Common myeloid progenitor, CD34-positive (primary cell): ENCODE measurements around the gene GRAMD1B.

Experiments used
- CTCF ChIA-PET: fragments of 350-600 bp; sonication (Branson Sonifier 250); formaldehyde crosslinking; loops from one replicate; lab custom pipeline; 2021; ENCODE audit warnings: antibody characterized with exemption; lab: Charles Lee
- POLR2A ChIA-PET: fragments of 350-600 bp; sonication (Branson Sonifier 250); formaldehyde crosslinking; loops from one replicate; lab custom pipeline; 2021; ENCODE audit warnings: antibody characterized with exemption; lab: Charles Lee
- DNase-seq, 3 donors: peaks; one replicate each; pipeline versions ENCODE4 v3.0.0 to v3.0.0-alpha.2; 2013
- H3K27ac ChIP-seq, 2 experiments: 1 replicate in 1 of 2; 2 replicates in 1 of 2; pipeline ENCODE4 v1.7.0; 2013; ENCODE audit warnings: inconsistent platforms in 2 of 2, low read length in 2 of 2, mild to moderate bottlenecking in 2 of 2, low read depth in 1 of 2, moderate library complexity in 1 of 2; ENCODE audit not compliant: severe bottlenecking in 2 of 2, insufficient read depth in 1 of 2, poor library complexity in 1 of 2
- H3K27me3 ChIP-seq, 5 experiments: replicated peaks in 2 of 5; 1 replicate in 3 of 5; 2 replicates in 2 of 5; pipeline versions ENCODE4 v1.6.1 to v1.7.0; 2013; ENCODE audit warnings: low read length in 4 of 5, mild to moderate bottlenecking in 2 of 5, moderate library complexity in 2 of 5, inconsistent platforms in 1 of 5; ENCODE audit not compliant: insufficient read depth in 5 of 5, control insufficient read depth in 4 of 5
- H3K36me3 ChIP-seq, 4 experiments: 1 replicate in 2 of 4; 2 replicates in 2 of 4; pipeline versions ENCODE4 v1.6.1 to v1.7.0; 2013; ENCODE audit warnings: low read length in 3 of 4, control low read depth in 1 of 4, mild to moderate bottlenecking in 1 of 4; ENCODE audit not compliant: control insufficient read depth in 4 of 4, insufficient read depth in 4 of 4
- H3K4me1 ChIP-seq, 4 experiments: 1 replicate in 3 of 4; 2 replicates in 1 of 4; pipeline versions ENCODE4 v1.6.1 to v1.7.1; 2013; ENCODE audit warnings: low read length in 3 of 4, mild to moderate bottlenecking in 3 of 4, control low read depth in 1 of 4, inconsistent platforms in 1 of 4, moderate library complexity in 1 of 4; ENCODE audit not compliant: control insufficient read depth in 4 of 4, insufficient read depth in 4 of 4; ENCODE audit errors: control extremely low read depth in 1 of 4
- H3K4me3 ChIP-seq, 7 experiments: 1 replicate in 4 of 7; 2 replicates in 3 of 7; pipeline versions ENCODE4 v1.5.1 to v1.7.0; 2013; ENCODE audit warnings: mild to moderate bottlenecking in 7 of 7, low read length in 6 of 7, moderate library complexity in 6 of 7, inconsistent platforms in 2 of 7, low read depth in 2 of 7, control low read depth in 1 of 7; ENCODE audit not compliant: insufficient read depth in 4 of 7, control insufficient read depth in 1 of 7; ENCODE audit errors: extremely low read depth in 1 of 7
- H3K9me3 ChIP-seq, 5 experiments: 1 replicate in 4 of 5; 2 replicates in 1 of 5; pipeline versions ENCODE4 v1.6.1 to v1.7.1; 2013; ENCODE audit warnings: low read length in 4 of 5, mild to moderate bottlenecking in 2 of 5, inconsistent platforms in 1 of 5, low read depth in 1 of 5, moderate library complexity in 1 of 5; ENCODE audit not compliant: control insufficient read depth in 4 of 5, insufficient read depth in 2 of 5; ENCODE audit errors: control extremely low read depth in 1 of 5
- WGBS: methylation state at CpG from one replicate; pipeline ENCODE4 v1.1.5; 2013; ENCODE audit not compliant: insufficient coverage; 5-methylcytosine and 5-hydroxymethylcytosine counted together

Gene GRAMD1B

GRCh38 chr11:123628936-123629683, 199.0 kb downstream of the GRAMD1B start:
- POLR2A ChIA-PET, result no interaction called here
- H3K27me3 ChIP-seq, result peaks cover 0 to 7% (median 0%) of the 10 kb centered on the region in 5 experiments
- CTCF ChIA-PET, result interaction anchor here (1.9 kb wide), 1 partner anchor 78 kb away, joined by 9 read pairs; no protein-coding TSS in a partner anchor
- peaks cover 0 to 9% (median 2%) of the 10 kb centered on the region in 4 experiments for H3K36me3 ChIP-seq
- no peak overlapping the region for H3K27ac ChIP-seq
- no peaks in the 10 kb centered on the region for H3K9me3 ChIP-seq
- H3K4me1 ChIP-seq, result peaks cover 0 to 8% (median 3%) of the 10 kb centered on the region in 4 experiments
- DNase-seq, result peak; percentile 51 to 89 (median 80)
- no peak overlapping the region for H3K4me3 ChIP-seq
- 14% methylated on average over 10 of the region's 10 CpGs for WGBS

DNA sequence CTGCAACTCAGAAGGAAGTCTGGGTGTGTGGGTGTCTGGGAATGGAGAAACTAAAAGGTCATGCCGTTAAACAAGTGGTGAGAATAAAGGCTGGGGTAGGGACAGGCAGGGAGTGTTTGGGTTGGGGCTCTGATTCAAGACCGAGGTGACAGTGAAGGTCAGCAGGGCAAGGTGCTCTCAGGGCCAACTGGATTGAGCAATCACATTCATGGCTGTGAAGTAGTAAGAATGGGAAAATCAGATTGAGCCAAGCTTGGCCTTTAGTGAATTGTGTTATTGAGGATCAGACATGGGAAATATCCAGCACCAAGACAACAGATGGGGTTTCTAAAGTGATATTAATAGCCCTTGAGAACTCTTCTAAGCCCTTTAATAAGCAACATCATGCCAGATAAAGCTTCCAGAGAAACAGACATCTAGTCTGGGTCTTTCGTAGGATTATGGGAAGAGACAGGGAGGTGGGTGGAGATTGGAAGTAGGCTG, 200.1 kb downstream of the GRAMD1B start:
- ChIA-PET CTCF (interaction anchor here (1.5 to 1.9 kb wide), 2 partner anchors 10 to 76 kb away, joined by 4 to 9 read pairs; no protein-coding TSS in a partner anchor), POLR2A (no interaction called here)
- peaks cover 0 to 7% (median 0%) of the 10 kb centered on the region in 5 experiments for H3K27me3 ChIP-seq
- H3K36me3 ChIP-seq, result peaks cover 0 to 5% (median 2%) of the 10 kb centered on the region in 4 experiments
- no peak overlapping the region for H3K27ac ChIP-seq
- 65% methylated on average over 2 of the region's 3 CpGs for WGBS
- no peak overlapping the region for H3K4me3 ChIP-seq
- no peaks in the 10 kb centered on the region for H3K9me3 ChIP-seq
- DNase-seq, result no peak
- H3K4me1 ChIP-seq, result peaks cover 0 to 8% (median 3%) of the 10 kb centered on the region in 4 experiments

- H3K9me3 ChIP-seq, result no peaks in the 10 kb centered on the region
- peaks cover 0 to 4% (median 2%) of the 10 kb centered on the region in 4 experiments for H3K4me1 ChIP-seq
- no peaks in the 10 kb centered on the region for H3K36me3 ChIP-seq
- WGBS, result 74% methylated on average over 5 of the region's 5 CpGs
- H3K4me3 ChIP-seq, result no peak overlapping the region
- ChIA-PET CTCF (interaction anchor here (0.9 to 5.5 kb wide), 7 partner anchors 10 to 72 kb away, joined by 3 to 65 read pairs (median 4); partner anchors contain the start of gene SCN3B), POLR2A (interaction anchor here (0.6 kb wide), 1 partner anchor 46 kb away, joined by 3 read pairs; no protein-coding TSS in a partner anchor)
- DNase-seq, result no peak
- no peak overlapping the region for H3K27ac ChIP-seq
- H3K27me3 ChIP-seq, result peaks cover 0 to 9% (median 0%) of the 10 kb centered on the region in 5 experiments
These were observed 210.0 kb downstream of the GRAMD1B start for GRCh38 chr11:123640029-123640428.

- H3K4me3 ChIP-seq, result no peak overlapping the region
- no peaks in the 10 kb centered on the region for H3K36me3 ChIP-seq
- peaks cover 0 to 10% (median 5%) of the 10 kb centered on the region in 5 experiments for H3K27me3 ChIP-seq
- H3K4me1 ChIP-seq, result peaks cover 0 to 4% (median 2%) of the 10 kb centered on the region in 4 experiments
- no peak overlapping the region for H3K27ac ChIP-seq
- DNase-seq, result peak; percentile 56 to 70 (median 69)
- H3K9me3 ChIP-seq, result no peaks in the 10 kb centered on the region
- CTCF ChIA-PET, result interaction anchor here (0.5 to 5.5 kb wide), 12 partner anchors 10 to 71 kb away, joined by 3 to 65 read pairs (median 4); partner anchors contain the start of gene SCN3B
- 41% methylated on average over 19 of the region's 22 CpGs for WGBS
- POLR2A ChIA-PET, result interaction anchor here (0.6 kb wide), 1 partner anchor 460 kb away, joined by 3 read pairs; no protein-coding TSS in a partner anchor
These were observed 210.8 kb downstream of the GRAMD1B start for GRCh38 chr11:123640677-123641494.

GRCh38 chr11:123641495-123641840, 211.4 kb downstream of the GRAMD1B start:
- no peak for DNase-seq
- Histone ChIP-seq H3K27ac (no peak overlapping the region), H3K36me3 (no peaks in the 10 kb centered on the region), H3K4me1 (peaks cover 0 to 4% (median 2%) of the 10 kb centered on the region in 4 experiments), H3K4me3 (no peak overlapping the region), H3K9me3 (no peaks in the 10 kb centered on the region), H3K27me3 (peaks cover 0 to 16% (median 9%) of the 10 kb centered on the region in 5 experiments)
- ChIA-PET POLR2A (no interaction called here), CTCF (interaction anchor here (0.7 to 5.5 kb wide), 11 partner anchors 11 to 78 kb away, joined by 3 to 65 read pairs (median 3); partner anchors contain the start of gene SCN3B)
- WGBS, result 82% methylated on average over 3 of the region's 4 CpGs

DNA sequence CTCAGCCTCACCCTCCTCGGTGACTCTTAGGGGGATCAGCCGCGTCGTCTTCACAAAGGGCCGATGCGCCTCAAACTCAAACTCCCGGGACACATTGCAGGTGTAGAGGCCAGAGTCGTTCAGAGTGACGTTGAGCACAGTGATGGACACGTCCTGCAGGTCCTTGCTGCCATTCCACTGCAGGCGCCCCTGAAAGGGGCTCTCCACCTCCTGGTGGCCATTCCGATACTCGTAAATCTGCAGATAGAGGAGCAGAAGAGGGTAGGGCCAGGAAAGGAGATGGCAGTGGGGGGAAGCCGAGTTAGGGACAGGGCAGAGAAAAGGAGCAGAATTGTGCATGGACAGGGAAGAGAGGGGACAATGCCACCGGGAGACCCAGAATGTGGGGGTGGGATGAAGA, 212.4 kb downstream of the GRAMD1B start:
- CTCF ChIA-PET, result interaction anchor here (1.1 to 5.5 kb wide), 8 partner anchors 10 to 78 kb away, joined by 3 to 65 read pairs (median 3); partner anchors contain the start of gene SCN3B
- no peak overlapping the region for H3K4me3 ChIP-seq
- DNase-seq, result no peak
- 98% methylated on average over 13 of the region's 15 CpGs for WGBS
- POLR2A ChIA-PET, result no interaction called here
- H3K36me3 ChIP-seq, result no peaks in the 10 kb centered on the region
- peaks cover 0 to 23% (median 12%) of the 10 kb centered on the region in 5 experiments for H3K27me3 ChIP-seq
- no peak overlapping the region for H3K27ac ChIP-seq
- H3K9me3 ChIP-seq, result no peaks in the 10 kb centered on the region
- H3K4me1 ChIP-seq, result peaks cover 0 to 4% (median 2%) of the 10 kb centered on the region in 4 experiments
